GM23338 (cell line): Measurements from ENCODE around the gene B4GALT3.

Experiments
- EZH2 ChIP-seq: fragments of 200-600 bp; sonication (generic); IDR thresholded peaks from one replicate; pipeline ENCODE4 v1.8.0; 2017; ENCODE audit warnings: antibody characterized with exemption, mild to moderate bottlenecking, low read depth; ENCODE audit not compliant: unreplicated experiment
- EZH2phosphoT487 ChIP-seq: fragments of 200-600 bp; sonication (generic); IDR thresholded peaks from one replicate; pipeline ENCODE4 v1.8.1; 2018; ENCODE audit warnings: antibody characterized with exemption; ENCODE audit not compliant: unreplicated experiment
- POLR2AphosphoS5 ChIP-seq: IDR thresholded peaks from 2 replicates; pipeline ENCODE4 v1.6.1; 2016; ENCODE audit warnings: antibody characterized with exemption, low read depth
- ZNF114 ChIP-seq: fragments of 250-450 bp; sonication (Bioruptor Pico); IDR thresholded peaks from 2 replicates; pipeline ENCODE4 v1.5.0; 2020; ENCODE audit warnings: mild to moderate bottlenecking, moderate library complexity
- TF ChIP-seq, protein P1 (sequence below), 2 experiments: fragments of 200-600 bp in 1 of 2; sonication (generic) in 1 of 2; conservative IDR thresholded peaks; 2 replicates each; pipeline versions ENCODE4 v1.5.1 to v1.6.1; 2016 to 2017; ENCODE audit warnings: antibody characterized with exemption in 2 of 2, low read depth in 2 of 2, mild to moderate bottlenecking in 2 of 2, moderate library complexity in 1 of 2

DNA sequence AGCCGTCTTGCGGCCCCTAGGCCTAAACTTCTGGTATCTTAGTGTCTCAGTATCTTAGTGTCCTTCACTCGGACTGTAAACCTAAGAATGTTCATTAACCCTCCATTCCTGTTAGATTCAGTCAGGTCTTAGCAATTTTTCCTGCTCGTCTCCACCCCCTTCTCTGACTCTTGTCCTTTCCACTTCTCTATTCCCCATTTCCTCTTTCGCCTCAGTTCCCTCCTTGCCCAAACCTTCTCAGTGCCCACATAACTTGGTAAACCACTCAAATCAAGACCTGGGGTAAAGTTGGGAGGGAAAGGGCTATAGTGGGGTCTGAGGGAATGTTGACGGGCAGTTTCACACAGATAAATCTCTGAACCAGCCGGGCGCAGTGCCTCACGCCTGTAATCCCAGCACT is 37.1 kb upstream of the B4GALT3 start:
- TF ChIP-seq, protein P1, sequence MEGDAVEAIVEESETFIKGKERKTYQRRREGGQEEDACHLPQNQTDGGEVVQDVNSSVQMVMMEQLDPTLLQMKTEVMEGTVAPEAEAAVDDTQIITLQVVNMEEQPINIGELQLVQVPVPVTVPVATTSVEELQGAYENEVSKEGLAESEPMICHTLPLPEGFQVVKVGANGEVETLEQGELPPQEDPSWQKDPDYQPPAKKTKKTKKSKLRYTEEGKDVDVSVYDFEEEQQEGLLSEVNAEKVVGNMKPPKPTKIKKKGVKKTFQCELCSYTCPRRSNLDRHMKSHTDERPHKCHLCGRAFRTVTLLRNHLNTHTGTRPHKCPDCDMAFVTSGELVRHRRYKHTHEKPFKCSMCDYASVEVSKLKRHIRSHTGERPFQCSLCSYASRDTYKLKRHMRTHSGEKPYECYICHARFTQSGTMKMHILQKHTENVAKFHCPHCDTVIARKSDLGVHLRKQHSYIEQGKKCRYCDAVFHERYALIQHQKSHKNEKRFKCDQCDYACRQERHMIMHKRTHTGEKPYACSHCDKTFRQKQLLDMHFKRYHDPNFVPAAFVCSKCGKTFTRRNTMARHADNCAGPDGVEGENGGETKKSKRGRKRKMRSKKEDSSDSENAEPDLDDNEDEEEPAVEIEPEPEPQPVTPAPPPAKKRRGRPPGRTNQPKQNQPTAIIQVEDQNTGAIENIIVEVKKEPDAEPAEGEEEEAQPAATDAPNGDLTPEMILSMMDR (conservative IDR thresholded peaks at IDR 0.05; ENCODE audit: low read depth in 2 of 2): no peak
- TF ChIP-seq ZNF114: no peak
- no peak for TF ChIP-seq EZH2phosphoT487
- no peak for TF ChIP-seq POLR2AphosphoS5
- no peak for TF ChIP-seq EZH2
